A673 (cell line): Measurements from ENCODE around the gene GRIP1. TPM values are rescaled to one million over a fixed set of nuclear protein-coding genes. Genes with fewer than 3 reads are reported as not detected.

Experiments
- BruUV-seq: library from RNA; stranded (reverse); fragments of 400-500 nt; replicated peaks from 2 replicates; lab custom pipeline; 2021; lab: Mats Ljungman, UMichigan
- CTCF ChIA-PET: fragments of 300-600 bp; sonication (Branson Sonifier 250); formaldehyde crosslinking; loops from one replicate; lab custom pipeline; 2022; ENCODE audit warnings: antibody characterized with exemption; lab: Charles Lee
- POLR2A ChIA-PET: fragments of 300-600 bp; sonication (Branson Sonifier 250); formaldehyde crosslinking; loops from one replicate; lab custom pipeline; 2022; ENCODE audit warnings: antibody characterized with exemption; ENCODE audit not compliant: low non-redundant PET; lab: Charles Lee
- DNase-seq: peaks from one replicate; pipeline ENCODE4 v3.0.0-alpha.2; 2015; ENCODE audit warnings: low spot score
- H3K27ac ChIP-seq: fragments of 200-600 bp; sonication (generic); 2 replicates; pipeline ENCODE4 v1.5.1; 2016; ENCODE audit warnings: mixed run types, low read depth, mild to moderate bottlenecking, mixed read lengths, antibody characterized with exemption, low read length; ENCODE audit not compliant: poor library complexity, severe bottlenecking
- H3K27me3 ChIP-seq: fragments of 200-600 bp; sonication (generic); replicated peaks from 2 replicates; pipeline ENCODE4 v1.6.1; 2017; ENCODE audit warnings: mixed run types, low read depth, mild to moderate bottlenecking, mixed read lengths, antibody characterized with exemption, low read length; ENCODE audit not compliant: insufficient read depth, poor library complexity
- H3K36me3 ChIP-seq: fragments of 200-600 bp; sonication (generic); 2 replicates; pipeline ENCODE4 v1.6.1; 2016; ENCODE audit warnings: mixed run types, mild to moderate bottlenecking, mixed read lengths, antibody characterized with exemption, low read length; ENCODE audit not compliant: insufficient read depth, poor library complexity, severe bottlenecking
- H3K4me1 ChIP-seq: fragments of 200-600 bp; sonication (generic); 2 replicates; pipeline ENCODE4 v1.6.1; 2017; ENCODE audit warnings: mixed run types, mild to moderate bottlenecking, mixed read lengths, antibody characterized with exemption, low read length; ENCODE audit not compliant: insufficient read depth, poor library complexity, severe bottlenecking
- H3K4me3 ChIP-seq: fragments of 200-600 bp; sonication (generic); 2 replicates; pipeline ENCODE4 v1.5.1; 2016; ENCODE audit warnings: low read depth, mixed run types, mild to moderate bottlenecking, mixed read lengths, low read length; ENCODE audit not compliant: poor library complexity, severe bottlenecking
- H3K9me3 ChIP-seq: fragments of 200-600 bp; sonication (generic); 2 replicates; pipeline ENCODE4 v1.6.1; 2016; ENCODE audit warnings: mixed run types, low read depth, mild to moderate bottlenecking, mixed read lengths, antibody characterized with exemption, low read length; ENCODE audit not compliant: poor library complexity, severe bottlenecking
- EZH2 ChIP-seq: fragments of 200-600 bp; sonication (generic); IDR thresholded peaks from 2 replicates; pipeline ENCODE4 v1.6.1; 2017; ENCODE audit warnings: borderline replicate concordance, low read depth, mild to moderate bottlenecking, mixed read lengths, antibody characterized with exemption, low read length; ENCODE audit not compliant: poor library complexity, severe bottlenecking
- intact Hi-C: fragments of 100-400 bp; cut with micrococcal nuclease; formaldehyde crosslinking; loops from one replicate; pipeline ENCODE4 v1.10.0; 2022; ENCODE audit not compliant: unreplicated experiment
- total RNA-seq: library from RNA; stranded (reverse); gene quantifications from 2 replicates; pipeline ENCODE4 v1.2.3, GENCODE V29; 2021
- TF ChIP-seq, protein P1 (sequence below): fragments of 300-800, 200-600 bp; sonication (generic); conservative IDR thresholded peaks from 2 replicates; pipeline ENCODE4 v1.5.1; 2017; ENCODE audit warnings: low read depth, mild to moderate bottlenecking, antibody characterized with exemption, low read length, moderate library complexity, mixed read lengths

GRIP1 gene
- total RNA-seq, 1 experiment from 2014 or later, result 3.6 TPM

DNA sequence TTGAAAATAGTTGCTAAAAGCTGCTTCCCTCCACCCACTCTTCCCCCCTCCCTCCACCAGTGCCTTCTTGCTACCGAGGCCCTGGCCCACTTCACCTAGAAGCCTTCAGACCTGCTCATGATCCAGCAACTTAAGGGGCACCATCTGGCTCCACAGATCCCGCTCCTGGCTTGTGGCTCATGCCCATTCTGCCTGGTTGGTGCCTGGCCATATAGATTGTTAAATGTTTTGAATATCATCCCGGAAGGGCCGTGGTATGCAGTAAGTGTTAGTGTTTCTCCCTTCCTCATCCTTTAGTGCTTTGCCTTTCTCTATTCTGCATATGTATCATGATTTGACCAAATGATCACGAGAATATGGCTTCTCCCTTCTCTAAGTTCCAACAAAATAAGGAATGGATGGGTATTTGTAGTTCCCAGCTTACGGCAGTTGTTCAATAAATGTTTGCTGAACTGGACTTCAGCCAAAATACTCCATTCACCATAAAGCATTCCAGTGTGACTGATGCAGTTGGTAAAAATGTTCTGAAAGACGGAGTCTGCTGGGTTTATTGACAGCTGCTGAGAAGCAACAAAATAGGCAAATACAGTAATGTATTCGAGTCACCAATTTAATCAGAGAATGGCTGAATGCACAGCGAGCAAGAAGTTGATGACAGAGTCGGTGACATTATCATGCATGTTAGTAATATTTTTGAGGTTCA, 30.7 kb downstream of the GRIP1 start:
- Histone ChIP-seq H3K36me3 (no peaks in the 10 kb centered on the region), H3K27me3 (peaks cover 20% of the 10 kb centered on the region), H3K27ac (no peak overlapping the region), H3K4me3 (no peak overlapping the region), H3K4me1 (no peaks in the 10 kb centered on the region), H3K9me3 (no peaks in the 10 kb centered on the region)
- no TSS peak for BruUV-seq
- intact Hi-C loops, result no loop called here
- DNase-seq, result no peak
- ChIA-PET POLR2A (no interaction called here), CTCF (no interaction called here)
- TF ChIP-seq, protein P1, sequence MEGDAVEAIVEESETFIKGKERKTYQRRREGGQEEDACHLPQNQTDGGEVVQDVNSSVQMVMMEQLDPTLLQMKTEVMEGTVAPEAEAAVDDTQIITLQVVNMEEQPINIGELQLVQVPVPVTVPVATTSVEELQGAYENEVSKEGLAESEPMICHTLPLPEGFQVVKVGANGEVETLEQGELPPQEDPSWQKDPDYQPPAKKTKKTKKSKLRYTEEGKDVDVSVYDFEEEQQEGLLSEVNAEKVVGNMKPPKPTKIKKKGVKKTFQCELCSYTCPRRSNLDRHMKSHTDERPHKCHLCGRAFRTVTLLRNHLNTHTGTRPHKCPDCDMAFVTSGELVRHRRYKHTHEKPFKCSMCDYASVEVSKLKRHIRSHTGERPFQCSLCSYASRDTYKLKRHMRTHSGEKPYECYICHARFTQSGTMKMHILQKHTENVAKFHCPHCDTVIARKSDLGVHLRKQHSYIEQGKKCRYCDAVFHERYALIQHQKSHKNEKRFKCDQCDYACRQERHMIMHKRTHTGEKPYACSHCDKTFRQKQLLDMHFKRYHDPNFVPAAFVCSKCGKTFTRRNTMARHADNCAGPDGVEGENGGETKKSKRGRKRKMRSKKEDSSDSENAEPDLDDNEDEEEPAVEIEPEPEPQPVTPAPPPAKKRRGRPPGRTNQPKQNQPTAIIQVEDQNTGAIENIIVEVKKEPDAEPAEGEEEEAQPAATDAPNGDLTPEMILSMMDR, result no peak
- TF ChIP-seq EZH2, result no peak

DNA sequence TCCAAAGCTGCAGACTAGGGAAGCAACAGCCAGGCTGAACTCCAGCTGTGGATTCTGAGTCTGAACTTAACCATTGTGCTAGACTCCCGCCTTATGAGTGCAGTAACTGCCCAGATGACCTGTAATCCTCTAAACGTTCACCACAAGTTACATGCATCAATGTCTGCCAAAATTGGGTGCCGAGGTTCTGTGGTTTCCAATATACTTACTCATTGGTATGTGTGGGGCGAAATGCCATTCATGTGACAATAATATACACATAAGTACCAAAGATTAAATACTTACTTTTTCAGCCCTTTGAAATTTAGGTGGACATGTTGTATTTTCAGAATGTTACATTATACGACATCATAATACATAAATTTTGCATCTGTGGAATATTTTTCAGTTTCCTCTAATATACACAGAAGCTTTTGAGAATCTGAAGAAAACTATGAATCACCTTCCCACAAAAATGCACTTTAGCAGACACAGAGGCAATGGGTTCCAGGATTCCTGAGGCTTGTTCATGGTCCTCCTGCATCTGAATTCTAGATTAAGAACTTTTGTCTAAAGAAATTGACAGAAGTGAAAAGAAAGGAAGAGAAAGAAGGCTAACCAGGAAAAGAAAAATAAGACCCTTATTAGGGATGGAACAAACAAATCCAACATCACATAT, 31.7 kb downstream of the GRIP1 start:
- POLR2A ChIA-PET, result no interaction called here
- Histone ChIP-seq H3K4me3 (no peak overlapping the region), H3K9me3 (no peaks in the 10 kb centered on the region), H3K4me1 (no peaks in the 10 kb centered on the region), H3K27ac (no peak overlapping the region), H3K27me3 (peaks cover 30% of the 10 kb centered on the region), H3K36me3 (no peaks in the 10 kb centered on the region)
- TF ChIP-seq EZH2, result no peak
- TF ChIP-seq, protein P1, result no peak
- CTCF ChIA-PET, result no interaction called here
- no TSS peak for BruUV-seq
- no peak for DNase-seq
- intact Hi-C loops, result no loop called here

DNA sequence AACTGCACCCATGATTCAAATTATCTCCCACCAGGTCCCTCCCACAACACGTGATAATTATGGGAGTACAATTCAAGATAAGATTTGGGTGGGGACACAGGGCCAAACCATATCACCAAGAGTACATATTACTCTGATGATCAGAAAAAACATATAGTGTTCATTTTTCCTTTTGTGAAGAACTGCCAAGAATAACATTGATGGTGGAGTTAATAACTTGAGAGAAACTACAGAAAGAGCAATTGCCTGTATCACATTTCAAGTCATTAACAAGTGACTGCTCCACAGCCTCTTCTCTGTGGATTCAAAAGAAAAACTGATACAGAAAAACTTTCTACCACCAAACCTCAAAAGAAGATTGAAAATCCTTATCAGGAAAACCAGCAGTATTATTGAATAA, 34.7 kb downstream of the GRIP1 start:
- ChIA-PET CTCF (no interaction called here), POLR2A (no interaction called here)
- no peak for TF ChIP-seq EZH2
- TF ChIP-seq, protein P1, result no peak
- Histone ChIP-seq H3K27me3 (peaks cover 47% of the 10 kb centered on the region), H3K4me3 (no peak overlapping the region), H3K9me3 (no peaks in the 10 kb centered on the region), H3K4me1 (no peaks in the 10 kb centered on the region), H3K36me3 (no peaks in the 10 kb centered on the region), H3K27ac (no peak overlapping the region)
- no TSS peak for BruUV-seq
- DNase-seq, result no peak
- intact Hi-C loops, result no loop called here
